ENCODE measurements around the gene UNC119B.
"Not testable (repeated sequence)": the region's sequence is repeated elsewhere in the genome, so short reads cannot be mapped to it uniquely, and the experiment has no call there.

Gene UNC119B

GRCh38 chr12:120719496-120720233 lies 9.4 kb downstream of the UNC119B start:
- H3K9me3 ChIP-seq (ENCODE audit: control insufficient read depth, insufficient read depth, low read length) = no peaks in the 10 kb centered on the region
- H3K9ac ChIP-seq (ENCODE audit: low read depth, low read length) = no peak overlapping the region
- H3K36me3 ChIP-seq (ENCODE audit: insufficient read depth, low read length) = peaks cover 30% of the 10 kb centered on the region
- H3K4me1 ChIP-seq (ENCODE audit: insufficient read depth, low read length) = no peaks in the 10 kb centered on the region

- Histone ChIP-seq H3K9me3 (ENCODE audit: control insufficient read depth, insufficient read depth, low read length) (no peaks in the 10 kb centered on the region), H3K9ac (ENCODE audit: low read depth, low read length) (no peak overlapping the region), H3K36me3 (ENCODE audit: insufficient read depth, low read length) (peaks cover 30% of the 10 kb centered on the region), H3K4me1 (ENCODE audit: insufficient read depth, low read length) (no peaks in the 10 kb centered on the region)
These were observed 10.2 kb downstream of the UNC119B start for GRCh38 chr12:120720234-120720986.

- Histone ChIP-seq H3K4me1 (ENCODE audit: insufficient read depth, low read length) (peaks cover under 1% of the 10 kb centered on the region; the same call in 1 of the 2 replicates), H3K9ac (ENCODE audit: low read depth, low read length) (no peak overlapping the region), H3K36me3 (ENCODE audit: insufficient read depth, low read length) (peaks cover 30% of the 10 kb centered on the region), H3K9me3 (ENCODE audit: control insufficient read depth, insufficient read depth, low read length) (no peaks in the 10 kb centered on the region)
These were observed 10.9 kb downstream of the UNC119B start for GRCh38 chr12:120720987-120721801.

GRCh38 chr12:120721866-120722265 lies 11.6 kb downstream of the UNC119B start:
- Histone ChIP-seq H3K9me3 (ENCODE audit: control insufficient read depth, insufficient read depth, low read length) (no peaks in the 10 kb centered on the region), H3K9ac (ENCODE audit: low read depth, low read length) (no peak overlapping the region), H3K36me3 (ENCODE audit: insufficient read depth, low read length) (peaks cover 27% of the 10 kb centered on the region), H3K4me1 (ENCODE audit: insufficient read depth, low read length) (peaks cover 4% of the 10 kb centered on the region; the same call in 1 of the 2 replicates)

GRCh38 chr12:120722784-120723183 lies 12.5 kb downstream of the UNC119B start:
- Histone ChIP-seq H3K9ac (ENCODE audit: low read depth, low read length) (no peak overlapping the region), H3K4me1 (ENCODE audit: insufficient read depth, low read length) (peaks cover 4% of the 10 kb centered on the region; the same call in 1 of the 2 replicates), H3K9me3 (ENCODE audit: control insufficient read depth, insufficient read depth, low read length) (no peaks in the 10 kb centered on the region), H3K36me3 (ENCODE audit: insufficient read depth, low read length) (peaks cover 24% of the 10 kb centered on the region)

- Histone ChIP-seq H3K9me3 (ENCODE audit: control insufficient read depth, insufficient read depth, low read length) (no peaks in the 10 kb centered on the region), H3K9ac (ENCODE audit: low read depth, low read length) (no peak overlapping the region), H3K36me3 (ENCODE audit: insufficient read depth, low read length) (peaks cover 10% of the 10 kb centered on the region), H3K4me1 (ENCODE audit: insufficient read depth, low read length) (peaks cover 4% of the 10 kb centered on the region; the same call in 1 of the 2 replicates)
These were observed 14.5 kb downstream of the UNC119B start for GRCh38 chr12:120724720-120725119.

GRCh38 chr12:120725151-120725658 lies 14.9 kb downstream of the UNC119B start:
- Histone ChIP-seq H3K9me3 (ENCODE audit: control insufficient read depth, insufficient read depth, low read length) (no peaks in the 10 kb centered on the region), H3K36me3 (ENCODE audit: insufficient read depth, low read length) (peaks cover 7% of the 10 kb centered on the region), H3K4me1 (ENCODE audit: insufficient read depth, low read length) (peaks cover 4% of the 10 kb centered on the region; the same call in 1 of the 2 replicates), H3K9ac (ENCODE audit: low read depth, low read length) (peak overlapping the region; percentile 86; the same call in 1 of the 2 replicates)

- Histone ChIP-seq H3K4me1 (ENCODE audit: insufficient read depth, low read length) (peaks cover 4% of the 10 kb centered on the region; the same call in 1 of the 2 replicates), H3K36me3 (ENCODE audit: insufficient read depth, low read length) (peaks cover 7% of the 10 kb centered on the region), H3K9me3 (ENCODE audit: control insufficient read depth, insufficient read depth, low read length) (no peaks in the 10 kb centered on the region), H3K9ac (ENCODE audit: low read depth, low read length) (peak within 1 kb of the TSS; percentile 86)
These were observed 15.6 kb downstream of the UNC119B start, which contains the start of gene ACADS for GRCh38 chr12:120725659-120726509. TSS of gene ACADS (plus strand) at chr12:120725826. CDS start at chr12:120725886, 60 bp downstream.

GRCh38 chr12:120726510-120726793 lies 16.2 kb downstream of the UNC119B start:
- Histone ChIP-seq H3K4me1 (ENCODE audit: insufficient read depth, low read length) (peaks cover 4% of the 10 kb centered on the region; the same call in 1 of the 2 replicates), H3K9ac (ENCODE audit: low read depth, low read length) (peak overlapping the region; percentile 86; the same call in 1 of the 2 replicates), H3K9me3 (ENCODE audit: control insufficient read depth, insufficient read depth, low read length) (no peaks in the 10 kb centered on the region), H3K36me3 (ENCODE audit: insufficient read depth, low read length) (peaks cover 4% of the 10 kb centered on the region)

- Histone ChIP-seq H3K9ac (ENCODE audit: low read depth, low read length) (no peak overlapping the region), H3K4me1 (ENCODE audit: insufficient read depth, low read length) (peaks cover 4% of the 10 kb centered on the region; the same call in 1 of the 2 replicates), H3K36me3 (ENCODE audit: insufficient read depth, low read length) (peaks cover 4% of the 10 kb centered on the region; the same call in 1 of the 2 replicates), H3K9me3 (ENCODE audit: control insufficient read depth, insufficient read depth, low read length) (no peaks in the 10 kb centered on the region)
These were observed 16.7 kb downstream of the UNC119B start for GRCh38 chr12:120726961-120727360.

GRCh38 chr12:120732198-120732597 lies 21.9 kb downstream of the UNC119B start:
- not testable (repeated sequence) for H3K4me1 ChIP-seq (ENCODE audit: insufficient read depth, low read length); H3K36me3 ChIP-seq (ENCODE audit: insufficient read depth, low read length); H3K9ac ChIP-seq (ENCODE audit: low read depth, low read length); H3K9me3 ChIP-seq (ENCODE audit: control insufficient read depth, insufficient read depth, low read length)

GRCh38 chr12:120733574-120733973 lies 23.3 kb downstream of the UNC119B start:
- no peak overlapping the region for H3K9ac ChIP-seq (ENCODE audit: low read depth, low read length)
- H3K4me1 ChIP-seq (ENCODE audit: insufficient read depth, low read length) = no peaks in the 10 kb centered on the region
- no peaks in the 10 kb centered on the region for H3K9me3 ChIP-seq (ENCODE audit: control insufficient read depth, insufficient read depth, low read length)
- H3K36me3 ChIP-seq (ENCODE audit: insufficient read depth, low read length) = no peaks in the 10 kb centered on the region

- Histone ChIP-seq H3K9ac (ENCODE audit: low read depth, low read length) (no peak overlapping the region), H3K9me3 (ENCODE audit: control insufficient read depth, insufficient read depth, low read length) (no peaks in the 10 kb centered on the region), H3K36me3 (ENCODE audit: insufficient read depth, low read length) (no peaks in the 10 kb centered on the region), H3K4me1 (ENCODE audit: insufficient read depth, low read length) (no peaks in the 10 kb centered on the region)
These were observed 24.0 kb downstream of the UNC119B start for GRCh38 chr12:120734210-120734609.
